GM20000 (cell line): ENCODE data around the gene C2orf92.
"Not testable (repeated sequence)": the region's sequence is repeated elsewhere in the genome, so short reads cannot be mapped to it uniquely, and the experiment has no call there.

Experiments
- DNase-seq: peaks from one replicate; pipeline ENCODE4 v3.0.0; 2012; ENCODE audit warnings: low spot score
- CTCF ChIP-seq: IDR thresholded peaks from 2 replicates; pipeline ENCODE4 v1.5.1; 2012; ENCODE audit warnings: mild to moderate bottlenecking, control low read depth; ENCODE audit errors: extremely low read depth, missing control alignments

C2orf92 gene

DNA sequence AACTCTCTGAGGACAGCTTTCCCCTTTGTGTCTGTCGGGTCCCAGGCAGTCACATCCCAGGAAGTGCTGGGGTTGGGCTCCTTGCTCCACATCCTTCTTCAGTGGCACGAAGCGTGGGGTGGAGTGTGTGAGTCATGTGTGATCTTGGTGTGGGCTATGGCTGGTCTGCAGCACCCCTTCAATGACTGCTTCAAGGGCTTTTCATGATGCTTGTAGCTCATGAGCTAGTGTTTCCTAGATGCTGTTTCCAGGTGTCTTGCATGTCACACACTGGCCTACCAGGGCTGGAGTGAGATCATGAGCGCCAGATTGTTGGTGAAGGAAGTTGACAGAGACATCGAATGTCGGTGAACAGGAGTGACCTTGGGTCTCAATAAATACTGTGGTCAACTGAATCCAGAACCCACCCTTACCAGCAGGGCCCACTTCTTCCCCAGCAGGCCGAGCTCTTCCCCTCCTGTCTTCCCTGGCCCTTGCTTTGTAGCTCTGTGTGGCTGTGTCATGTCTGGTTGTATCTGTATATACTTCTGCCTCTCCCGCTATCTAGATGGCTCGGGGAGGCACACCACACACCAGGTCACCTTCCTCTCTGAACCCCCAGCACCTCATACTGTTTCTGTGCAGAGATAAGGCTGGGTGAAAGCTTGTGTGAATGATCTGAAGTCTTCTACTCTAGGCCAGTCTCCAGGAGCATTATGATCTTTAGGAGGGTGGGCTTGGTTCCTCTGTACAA, 3.8 kb downstream of the C2orf92 start:
- no peak for TF ChIP-seq CTCF
- DNase-seq, result no peak

GRCh38 chr2:97673915-97674283, 4.4 kb downstream of the C2orf92 start:
- DNase-seq, result peak; percentile 41
- TF ChIP-seq CTCF, result no peak

DNA sequence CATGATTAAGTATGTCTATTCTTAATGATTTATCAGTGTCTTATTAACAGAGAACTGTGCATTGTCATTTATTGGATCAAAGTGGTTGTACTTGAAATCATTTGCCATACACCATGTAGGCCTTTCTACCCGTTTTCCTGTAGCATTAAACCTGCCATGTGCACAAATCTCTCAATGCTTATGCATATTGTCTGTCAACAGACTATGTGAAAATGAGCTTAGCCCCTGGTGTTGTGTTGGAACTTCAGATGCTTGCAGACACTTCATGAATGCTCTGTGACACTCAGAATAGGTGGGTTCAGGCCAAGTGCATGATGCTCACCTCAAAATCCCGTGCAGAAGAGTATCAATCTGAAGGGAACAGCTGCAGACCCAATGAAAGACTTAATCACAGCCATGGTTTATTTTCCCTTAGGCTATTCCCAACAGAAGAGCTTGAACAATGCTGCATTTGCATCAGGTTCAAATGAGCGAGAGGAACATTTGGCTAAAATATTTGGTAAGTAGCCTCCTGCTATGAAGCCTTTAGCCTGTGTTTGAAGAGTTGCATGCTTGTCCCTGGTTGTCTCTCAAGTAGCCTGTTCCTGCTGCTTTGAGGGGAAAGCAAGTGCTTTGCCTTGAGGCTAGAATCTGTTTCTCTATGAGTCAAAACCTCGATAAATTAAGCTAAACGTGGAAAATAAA, 6.1 kb downstream of the C2orf92 start:
- DNase-seq, result no peak
- TF ChIP-seq CTCF, result no peak

DNA sequence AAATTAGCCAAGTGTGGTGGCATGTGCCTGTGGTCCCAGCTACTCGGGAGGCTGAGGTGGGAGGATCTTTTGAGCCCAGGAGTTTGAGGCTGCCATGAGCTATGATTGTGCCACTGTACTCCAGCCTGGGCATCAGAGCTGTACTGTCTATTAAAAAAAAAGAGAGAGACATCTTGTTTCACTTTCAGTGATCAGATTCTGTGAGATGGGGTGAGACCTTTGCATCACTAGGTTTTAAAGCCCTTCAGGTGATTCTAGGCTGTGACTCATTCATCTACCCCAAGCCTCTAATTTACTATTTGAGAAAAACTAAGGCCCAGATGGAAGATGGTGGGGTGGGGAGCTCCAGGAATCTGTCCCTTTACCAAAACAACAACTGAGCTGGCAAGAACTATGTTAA, 7.1 kb downstream of the C2orf92 start:
- TF ChIP-seq CTCF, result no peak
- no peak for DNase-seq

DNA sequence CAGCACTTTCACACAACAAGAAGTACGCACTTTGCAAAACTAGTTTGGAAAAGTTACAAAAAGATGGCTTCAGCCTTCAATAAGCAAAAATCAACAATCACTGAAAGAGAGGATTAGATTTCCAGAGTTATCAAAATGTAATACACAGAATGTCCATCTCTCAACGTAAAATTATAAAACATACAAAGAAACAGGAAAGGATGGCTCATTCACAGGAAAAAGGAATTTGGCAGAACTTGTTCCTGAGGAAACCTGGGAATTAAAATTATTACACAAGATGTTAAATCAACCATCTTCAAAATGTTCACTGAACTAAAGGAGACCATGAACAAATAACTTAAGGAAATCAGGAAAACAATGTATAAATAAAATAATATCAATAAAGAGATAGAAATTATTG, 8.0 kb downstream of the C2orf92 start:
- no peak for TF ChIP-seq CTCF
- DNase-seq, result no peak

DNA sequence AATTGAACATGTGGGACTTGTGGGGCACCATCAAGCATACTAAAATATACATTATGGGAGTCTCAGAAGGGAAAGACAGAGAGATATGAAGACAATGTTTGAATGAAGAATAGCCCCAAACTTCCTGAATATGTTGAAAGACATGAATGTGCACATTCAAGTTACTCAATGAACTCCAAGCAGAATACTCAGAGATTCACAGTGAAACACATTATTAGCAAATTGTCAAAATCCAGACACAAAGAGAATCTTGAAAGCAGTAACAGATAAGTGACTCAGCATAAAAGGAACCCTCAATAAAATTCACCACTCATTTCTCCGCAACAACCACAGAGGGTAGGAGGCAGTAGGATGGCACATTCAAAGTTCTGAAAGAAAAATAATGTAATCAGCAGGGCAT, 8.8 kb downstream of the C2orf92 start:
- DNase-seq, result no peak
- no peak for TF ChIP-seq CTCF

- not testable (repeated sequence) for DNase-seq
These were observed 17.7 kb downstream of the C2orf92 start for GRCh38 chr2:97687235-97687634.
